A549 (cell line): ENCODE data around the gene NTSR1.

Source experiments
- CEBPB ChIP-seq, 2 experiments: fragments of >200 bp in 1 of 2; sonication (Bioruptor Twin) in 1 of 2; formaldehyde crosslinking in 1 of 2; IDR thresholded peaks; 2 replicates each; pipeline ENCODE4 v1.6.1; 2012 to 2016
- EP300 ChIP-seq, 2 experiments: fragments of >200 bp; sonication (Bioruptor Twin); formaldehyde crosslinking; IDR thresholded peaks; 2 replicates in 1 of 2; 3 replicates in 1 of 2; pipeline ENCODE4 v1.6.1; 2016 to 2017
- SMC3 ChIP-seq: fragments of >200 bp; sonication (Bioruptor Twin); formaldehyde crosslinking; IDR thresholded peaks from 3 replicates; pipeline ENCODE4 v1.6.1; 2018; ENCODE audit warnings: inconsistent platforms
- TF ChIP-seq, protein P1 (sequence below): fragments of >200 bp; sonication (Bioruptor Twin); formaldehyde crosslinking; IDR thresholded peaks from 3 replicates; pipeline ENCODE4 v1.5.1; 2016
- TF ChIP-seq, protein P2 (sequence below): fragments of 200-600 bp; sonication (generic); IDR thresholded peaks from 2 replicates; pipeline ENCODE4 v1.6.1; 2016; ENCODE audit warnings: antibody characterized with exemption, mild to moderate bottlenecking, moderate library complexity
- TF ChIP-seq, protein P3 (sequence below): fragments of 250-450 bp; sonication (Bioruptor Pico); IDR thresholded peaks from 2 replicates; pipeline ENCODE4 v1.5.0; 2021; ENCODE audit warnings: mild to moderate bottlenecking, moderate library complexity, borderline replicate concordance

GRCh38 chr20:62726716-62727583 is 18.3 kb downstream of the NTSR1 start:
- no peak for TF ChIP-seq SMC3
- TF ChIP-seq, protein P1, sequence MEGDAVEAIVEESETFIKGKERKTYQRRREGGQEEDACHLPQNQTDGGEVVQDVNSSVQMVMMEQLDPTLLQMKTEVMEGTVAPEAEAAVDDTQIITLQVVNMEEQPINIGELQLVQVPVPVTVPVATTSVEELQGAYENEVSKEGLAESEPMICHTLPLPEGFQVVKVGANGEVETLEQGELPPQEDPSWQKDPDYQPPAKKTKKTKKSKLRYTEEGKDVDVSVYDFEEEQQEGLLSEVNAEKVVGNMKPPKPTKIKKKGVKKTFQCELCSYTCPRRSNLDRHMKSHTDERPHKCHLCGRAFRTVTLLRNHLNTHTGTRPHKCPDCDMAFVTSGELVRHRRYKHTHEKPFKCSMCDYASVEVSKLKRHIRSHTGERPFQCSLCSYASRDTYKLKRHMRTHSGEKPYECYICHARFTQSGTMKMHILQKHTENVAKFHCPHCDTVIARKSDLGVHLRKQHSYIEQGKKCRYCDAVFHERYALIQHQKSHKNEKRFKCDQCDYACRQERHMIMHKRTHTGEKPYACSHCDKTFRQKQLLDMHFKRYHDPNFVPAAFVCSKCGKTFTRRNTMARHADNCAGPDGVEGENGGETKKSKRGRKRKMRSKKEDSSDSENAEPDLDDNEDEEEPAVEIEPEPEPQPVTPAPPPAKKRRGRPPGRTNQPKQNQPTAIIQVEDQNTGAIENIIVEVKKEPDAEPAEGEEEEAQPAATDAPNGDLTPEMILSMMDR, result no peak
- no peak for TF ChIP-seq EP300 (IDR thresholded peaks at IDR 0.05)
- TF ChIP-seq, protein P2, sequence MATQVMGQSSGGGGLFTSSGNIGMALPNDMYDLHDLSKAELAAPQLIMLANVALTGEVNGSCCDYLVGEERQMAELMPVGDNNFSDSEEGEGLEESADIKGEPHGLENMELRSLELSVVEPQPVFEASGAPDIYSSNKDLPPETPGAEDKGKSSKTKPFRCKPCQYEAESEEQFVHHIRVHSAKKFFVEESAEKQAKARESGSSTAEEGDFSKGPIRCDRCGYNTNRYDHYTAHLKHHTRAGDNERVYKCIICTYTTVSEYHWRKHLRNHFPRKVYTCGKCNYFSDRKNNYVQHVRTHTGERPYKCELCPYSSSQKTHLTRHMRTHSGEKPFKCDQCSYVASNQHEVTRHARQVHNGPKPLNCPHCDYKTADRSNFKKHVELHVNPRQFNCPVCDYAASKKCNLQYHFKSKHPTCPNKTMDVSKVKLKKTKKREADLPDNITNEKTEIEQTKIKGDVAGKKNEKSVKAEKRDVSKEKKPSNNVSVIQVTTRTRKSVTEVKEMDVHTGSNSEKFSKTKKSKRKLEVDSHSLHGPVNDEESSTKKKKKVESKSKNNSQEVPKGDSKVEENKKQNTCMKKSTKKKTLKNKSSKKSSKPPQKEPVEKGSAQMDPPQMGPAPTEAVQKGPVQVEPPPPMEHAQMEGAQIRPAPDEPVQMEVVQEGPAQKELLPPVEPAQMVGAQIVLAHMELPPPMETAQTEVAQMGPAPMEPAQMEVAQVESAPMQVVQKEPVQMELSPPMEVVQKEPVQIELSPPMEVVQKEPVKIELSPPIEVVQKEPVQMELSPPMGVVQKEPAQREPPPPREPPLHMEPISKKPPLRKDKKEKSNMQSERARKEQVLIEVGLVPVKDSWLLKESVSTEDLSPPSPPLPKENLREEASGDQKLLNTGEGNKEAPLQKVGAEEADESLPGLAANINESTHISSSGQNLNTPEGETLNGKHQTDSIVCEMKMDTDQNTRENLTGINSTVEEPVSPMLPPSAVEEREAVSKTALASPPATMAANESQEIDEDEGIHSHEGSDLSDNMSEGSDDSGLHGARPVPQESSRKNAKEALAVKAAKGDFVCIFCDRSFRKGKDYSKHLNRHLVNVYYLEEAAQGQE, result no peak
- TF ChIP-seq CEBPB (IDR thresholded peaks at IDR 0.05), result no peak
- TF ChIP-seq, protein P3, sequence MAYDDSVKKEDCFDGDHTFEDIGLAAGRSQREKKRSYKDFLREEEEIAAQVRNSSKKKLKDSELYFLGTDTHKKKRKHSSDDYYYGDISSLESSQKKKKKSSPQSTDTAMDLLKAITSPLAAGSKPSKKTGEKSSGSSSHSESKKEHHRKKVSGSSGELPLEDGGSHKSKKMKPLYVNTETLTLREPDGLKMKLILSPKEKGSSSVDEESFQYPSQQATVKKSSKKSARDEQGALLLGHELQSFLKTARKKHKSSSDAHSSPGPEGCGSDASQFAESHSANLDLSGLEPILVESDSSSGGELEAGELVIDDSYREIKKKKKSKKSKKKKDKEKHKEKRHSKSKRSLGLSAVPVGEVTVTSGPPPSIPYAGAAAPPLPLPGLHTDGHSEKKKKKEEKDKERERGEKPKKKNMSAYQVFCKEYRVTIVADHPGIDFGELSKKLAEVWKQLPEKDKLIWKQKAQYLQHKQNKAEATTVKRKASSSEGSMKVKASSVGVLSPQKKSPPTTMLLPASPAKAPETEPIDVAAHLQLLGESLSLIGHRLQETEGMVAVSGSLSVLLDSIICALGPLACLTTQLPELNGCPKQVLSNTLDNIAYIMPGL (CRISPR knock-in tag), result no peak
